ENCODE results near the gene PEPD.

Gene PEPD

DNA sequence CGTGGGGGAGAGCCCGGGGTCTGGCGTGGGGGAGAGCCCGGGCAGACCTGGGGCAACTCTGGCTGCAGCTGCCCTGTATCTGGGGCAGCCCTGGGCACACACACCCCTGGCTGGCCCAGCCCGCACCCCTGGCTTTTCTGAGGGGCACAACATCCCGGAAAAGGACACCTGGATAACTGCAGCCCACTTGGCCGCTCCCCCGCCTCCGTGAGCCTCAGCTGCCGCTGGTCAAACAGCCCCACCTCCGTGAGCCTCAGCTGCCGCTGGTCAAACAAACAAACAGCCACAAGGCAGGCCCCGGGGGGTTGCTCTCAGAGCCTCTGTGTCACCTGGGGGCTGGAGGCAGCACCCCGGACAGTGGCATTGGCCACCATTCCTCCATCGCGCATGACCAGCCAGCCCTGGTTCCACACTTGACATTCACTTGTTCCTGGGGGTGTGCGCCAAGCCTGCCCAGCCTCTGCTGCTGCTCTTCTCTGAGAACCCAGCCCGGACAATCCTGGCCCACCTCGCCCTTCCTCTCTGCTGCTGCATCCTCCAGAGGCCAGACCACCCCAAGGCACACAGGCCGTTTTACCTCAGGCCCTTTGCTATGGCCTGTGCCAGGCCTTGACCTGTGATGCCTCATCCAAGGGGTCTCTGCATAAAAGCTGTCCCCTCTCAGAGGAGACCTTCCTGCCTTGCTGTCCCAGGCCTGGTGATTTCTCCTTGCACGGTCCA lies 128.1 kb downstream of the PEPD start:
- DNase-seq = no peak

DNA sequence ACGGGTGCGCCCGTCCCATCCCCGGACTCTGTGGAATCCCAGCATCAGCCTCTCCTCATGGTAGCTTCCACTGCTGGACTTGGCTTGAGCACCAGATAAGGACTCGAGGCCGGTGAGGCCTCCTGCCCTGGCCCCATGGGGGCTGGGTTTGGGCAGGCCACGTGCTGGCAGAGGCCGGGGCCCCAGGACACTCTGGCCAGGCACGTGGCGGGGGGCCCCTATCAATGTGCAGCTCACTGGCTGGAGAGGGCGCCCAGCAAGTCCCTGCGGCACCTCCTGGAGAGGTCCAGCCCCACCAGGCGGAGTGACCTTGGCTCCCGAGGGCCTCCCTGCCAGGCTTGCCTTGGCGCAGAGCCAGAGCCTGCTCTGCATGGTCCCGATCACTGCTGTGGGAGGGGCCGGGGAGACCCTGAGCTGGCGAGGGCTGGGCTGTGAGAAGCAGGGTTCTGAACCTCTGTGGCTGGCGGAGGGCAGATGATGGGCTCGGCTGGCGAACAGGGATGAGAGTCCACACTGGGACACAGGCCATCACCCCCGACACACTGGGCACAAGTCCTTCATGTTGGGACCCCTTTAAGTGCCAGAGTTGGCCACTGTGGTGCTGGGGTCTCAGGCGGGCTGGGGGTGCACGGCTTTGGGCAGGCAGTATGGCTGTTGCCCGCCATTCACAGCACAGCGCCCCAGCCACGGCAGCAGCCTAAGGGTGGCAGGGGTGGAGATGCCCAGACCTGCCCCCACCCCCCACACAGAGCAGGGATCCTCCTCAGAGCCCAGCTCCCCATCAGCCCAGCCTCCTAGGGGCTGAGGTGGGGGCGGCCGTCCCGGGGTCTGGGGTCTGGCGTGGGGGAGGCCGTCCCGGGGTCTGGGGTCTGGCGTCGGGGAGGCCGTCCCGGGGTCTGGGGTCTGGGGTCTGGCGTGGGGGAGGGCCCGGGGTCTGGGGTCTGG lies 129.0 kb downstream of the PEPD start:
- DNase-seq = no peak

DNA sequence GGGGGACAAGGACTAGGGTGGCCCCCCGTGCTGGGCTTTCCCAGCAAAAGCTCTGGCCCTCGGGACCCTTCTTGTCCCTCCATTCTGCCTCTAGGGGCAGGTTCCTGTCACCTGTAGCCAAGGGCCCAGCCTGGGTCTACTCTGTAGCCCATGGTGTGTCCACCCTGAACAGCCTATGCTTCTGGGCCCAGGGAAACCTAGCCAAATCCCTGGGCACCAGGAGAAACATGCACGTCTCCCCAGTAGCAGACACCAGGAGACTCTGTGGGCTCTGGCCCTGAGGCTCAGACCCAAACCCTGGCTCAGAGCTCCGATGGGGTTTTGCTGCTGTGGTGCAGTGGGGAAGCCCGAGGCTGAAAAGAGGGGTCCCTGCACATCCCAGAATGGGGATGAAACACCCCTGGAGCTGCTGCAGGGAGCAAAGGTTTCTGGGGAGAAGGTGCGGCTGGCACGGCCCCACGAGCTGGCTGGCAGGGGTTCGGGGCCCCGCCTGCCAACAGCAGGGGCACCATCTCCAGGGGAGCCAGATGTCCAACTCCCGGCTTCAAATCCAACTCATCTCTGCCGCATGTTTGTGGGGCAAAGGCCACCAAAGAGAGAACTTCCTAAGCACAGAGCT lies 129.9 kb downstream of the PEPD start:
- DNase-seq = no peak

DNA sequence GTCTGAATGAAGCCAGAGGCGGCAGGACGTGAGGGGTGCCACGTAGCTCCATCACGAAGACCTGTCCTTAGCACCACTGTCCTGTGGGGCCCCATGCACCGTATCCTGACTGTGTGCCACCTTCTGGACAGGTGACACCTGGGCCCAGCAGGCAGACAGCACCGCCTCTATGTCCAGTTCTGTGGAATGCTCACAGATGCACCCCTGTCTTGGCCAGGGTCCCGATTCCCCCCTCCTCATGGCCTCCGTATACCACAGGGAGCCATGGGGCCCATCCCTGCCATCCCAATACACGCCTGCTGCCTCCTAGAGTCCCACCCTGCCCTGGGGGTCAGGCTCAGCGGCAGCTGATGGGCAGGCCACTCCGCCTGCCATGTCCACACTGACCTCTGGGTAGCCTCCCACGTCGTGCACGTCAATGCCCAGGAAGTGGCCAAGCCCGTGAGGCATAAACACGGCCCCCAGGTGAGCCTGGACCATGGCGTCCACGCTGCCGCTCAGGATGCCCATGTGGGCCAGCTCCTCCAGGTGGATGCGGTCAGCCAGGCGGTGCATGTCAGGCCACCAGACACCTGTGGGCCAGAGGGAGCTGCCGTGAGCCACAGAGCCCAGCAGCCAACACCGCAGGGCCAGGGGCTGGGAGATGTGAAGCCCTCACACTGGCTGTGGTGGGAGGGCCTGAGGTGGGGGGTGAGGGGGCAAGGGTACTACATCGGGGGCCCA lies 130.5 kb downstream of the PEPD start:
- no peak for DNase-seq

DNA sequence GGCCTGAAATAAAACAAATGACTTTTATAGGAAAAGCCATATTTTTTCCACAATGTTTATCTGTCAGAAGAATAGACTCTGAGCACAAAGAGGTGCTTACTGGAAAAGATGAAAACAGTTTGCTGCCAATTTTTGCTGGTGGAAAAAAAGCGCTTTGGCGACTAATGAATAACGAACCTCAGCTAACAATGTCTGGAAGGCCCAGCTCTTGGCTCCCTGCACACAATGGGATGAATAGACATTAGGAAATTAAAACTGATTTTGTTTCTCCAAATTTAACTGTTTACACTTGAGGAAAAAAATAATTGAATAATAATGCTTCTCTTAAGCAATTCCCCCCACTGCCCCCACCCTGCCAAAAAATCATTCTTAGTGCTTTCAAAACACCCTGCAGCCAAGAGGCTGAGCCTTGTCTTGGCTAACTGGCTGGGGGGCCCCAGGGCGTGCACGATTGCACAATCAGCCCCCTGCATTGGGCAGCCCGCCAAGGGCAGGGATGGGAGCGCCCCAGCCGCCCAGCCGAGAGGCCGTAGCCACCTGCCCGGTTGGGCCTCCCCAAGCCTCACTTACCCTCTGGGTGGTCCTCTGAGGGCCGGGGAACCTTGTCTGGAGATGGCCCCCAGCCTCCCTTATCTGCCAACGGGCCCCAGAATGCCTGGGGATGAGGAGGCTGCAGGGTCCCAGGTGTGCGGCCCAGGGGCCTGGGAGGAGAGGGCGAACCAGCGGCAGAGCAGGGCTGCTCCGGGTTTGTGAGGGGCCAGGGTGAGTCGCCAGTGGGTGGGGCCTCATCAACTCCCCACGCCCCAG lies 131.3 kb downstream of the PEPD start:
- DNase-seq = no peak

DNA sequence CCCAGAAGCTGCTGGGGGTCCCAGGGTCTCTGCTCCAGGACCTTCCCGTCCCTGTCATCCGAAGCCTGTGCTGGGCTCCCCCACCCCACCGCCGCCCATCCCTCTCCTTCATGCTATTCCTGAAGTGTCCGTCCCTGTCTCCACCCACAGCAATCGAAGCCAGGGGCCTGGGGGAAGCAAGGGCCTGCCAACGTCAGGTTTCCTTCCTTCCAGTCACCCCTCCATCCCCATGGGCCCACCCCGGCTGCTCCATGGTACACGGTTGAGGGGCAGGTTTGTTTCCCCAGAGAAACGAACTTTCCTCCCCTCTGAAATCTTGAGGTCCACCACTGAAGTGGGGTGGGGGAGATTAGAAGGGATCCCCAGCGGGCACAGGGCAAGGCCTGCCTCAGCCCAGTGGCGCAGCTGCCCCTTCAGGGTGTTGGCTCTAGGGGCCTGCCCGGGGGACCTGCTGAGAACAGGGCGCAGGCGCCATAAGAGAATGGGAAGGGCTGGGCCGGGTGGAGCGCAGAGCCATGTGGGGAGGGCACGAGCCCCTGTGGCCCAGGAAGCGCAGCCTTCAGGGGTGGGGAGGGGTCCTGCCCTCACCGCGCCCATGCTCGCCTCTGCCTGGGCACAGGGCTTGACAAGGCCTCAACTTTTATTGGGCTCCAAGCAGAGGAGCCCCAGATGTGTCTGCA lies 132.0 kb downstream of the PEPD start:
- DNase-seq = no peak

DNA sequence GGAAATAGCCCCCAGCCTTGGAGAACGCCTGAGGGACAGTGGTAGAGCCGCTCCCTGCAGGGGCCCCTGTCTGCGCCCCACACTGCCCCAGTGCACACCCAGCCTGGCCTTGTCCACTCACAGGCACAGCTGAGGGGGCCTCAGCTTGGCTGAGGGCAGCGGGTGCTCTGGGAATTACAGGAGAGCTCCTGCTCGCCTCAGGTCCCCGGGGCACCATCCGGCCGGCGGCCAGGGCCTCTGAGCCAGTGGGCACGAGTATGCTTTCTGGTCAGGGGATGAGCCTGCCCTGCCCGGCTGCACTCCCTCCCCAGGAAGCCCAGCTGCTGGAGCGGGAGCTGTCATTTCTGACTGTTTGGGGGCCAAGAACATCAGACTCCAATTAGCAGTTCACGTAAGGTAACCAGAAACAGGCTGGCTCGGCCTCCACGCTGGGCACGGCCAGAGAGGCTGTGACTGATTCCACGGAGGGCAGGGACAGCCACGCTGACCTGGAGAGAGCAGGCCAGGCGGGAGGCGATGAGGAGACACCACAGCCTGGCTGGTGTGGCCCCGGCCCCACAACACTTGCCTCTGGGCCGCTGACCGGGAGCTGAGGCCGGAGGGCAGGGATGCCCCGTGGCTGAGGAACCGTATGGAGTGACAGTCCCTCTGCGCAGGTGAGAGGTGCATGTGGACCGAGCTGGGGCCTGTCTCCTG lies 132.7 kb downstream of the PEPD start:
- no peak for DNase-seq

DNA sequence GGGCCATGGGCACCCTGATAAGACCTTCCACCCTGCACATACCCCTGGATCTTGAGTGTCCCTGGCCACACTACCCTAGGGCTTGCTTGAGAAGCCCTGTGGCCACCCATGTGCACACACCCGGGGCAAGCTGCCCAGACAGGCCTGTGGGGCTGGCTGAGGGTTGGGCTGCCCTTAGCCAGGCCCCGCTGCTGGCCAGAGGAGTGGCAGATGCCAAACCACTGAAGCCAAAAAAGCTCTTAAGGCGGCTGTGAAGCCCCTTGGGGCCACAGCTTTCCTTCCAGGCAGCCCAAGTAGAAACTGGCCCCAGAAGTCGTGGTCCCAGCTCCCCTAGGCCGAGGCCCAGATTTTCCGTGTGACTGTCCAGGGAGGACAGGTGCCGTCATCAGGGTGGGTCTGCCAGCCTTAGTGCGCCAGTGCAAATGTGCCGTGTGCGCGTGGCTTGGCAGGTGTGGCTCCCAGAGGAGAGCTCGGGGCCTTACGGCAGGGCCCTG lies 133.3 kb downstream of the PEPD start:
- no peak for DNase-seq

DNA sequence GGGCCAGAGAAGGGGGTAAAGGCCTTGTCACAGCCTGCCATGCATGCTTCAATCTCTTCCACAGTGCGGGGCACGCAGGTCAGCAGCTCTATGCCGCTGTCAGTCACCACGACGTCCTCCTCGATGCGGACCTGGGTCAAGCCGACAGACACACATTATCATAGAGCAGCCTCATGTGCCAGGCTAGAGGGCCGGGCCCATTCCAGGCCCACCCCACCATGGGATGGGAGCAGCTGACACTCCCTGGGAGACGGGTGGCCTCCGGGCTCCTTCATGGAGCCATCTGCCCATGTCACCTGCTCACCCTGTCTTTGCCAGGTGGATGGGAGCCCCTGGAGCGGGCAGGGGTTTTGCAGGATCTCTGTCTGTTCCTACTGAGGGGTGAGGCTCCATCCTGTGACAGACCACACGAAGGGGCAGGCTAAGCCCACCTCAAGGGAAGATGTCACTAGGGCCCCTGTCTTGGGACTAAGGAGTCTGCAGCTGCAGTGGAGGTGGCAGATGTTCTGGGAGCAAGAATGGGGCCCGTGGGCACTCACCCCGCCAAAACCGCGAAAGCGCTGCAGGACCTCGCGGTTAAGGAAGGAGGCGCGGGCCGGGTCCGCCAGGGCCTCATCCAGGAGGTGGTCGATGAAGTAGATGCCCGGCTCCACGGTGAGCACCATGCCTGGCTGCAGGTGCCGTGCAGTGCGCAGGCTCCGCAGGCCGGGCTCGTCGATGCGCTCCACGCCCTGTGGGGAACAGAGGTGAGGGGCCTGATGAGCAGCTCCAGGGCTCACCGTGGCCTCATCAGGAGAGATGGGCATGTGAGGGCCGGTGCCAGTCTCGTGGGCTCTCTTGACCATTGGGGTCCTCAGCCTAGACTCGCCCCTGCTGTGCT lies 134.0 kb downstream of the PEPD start:
- DNase-seq = no peak

DNA sequence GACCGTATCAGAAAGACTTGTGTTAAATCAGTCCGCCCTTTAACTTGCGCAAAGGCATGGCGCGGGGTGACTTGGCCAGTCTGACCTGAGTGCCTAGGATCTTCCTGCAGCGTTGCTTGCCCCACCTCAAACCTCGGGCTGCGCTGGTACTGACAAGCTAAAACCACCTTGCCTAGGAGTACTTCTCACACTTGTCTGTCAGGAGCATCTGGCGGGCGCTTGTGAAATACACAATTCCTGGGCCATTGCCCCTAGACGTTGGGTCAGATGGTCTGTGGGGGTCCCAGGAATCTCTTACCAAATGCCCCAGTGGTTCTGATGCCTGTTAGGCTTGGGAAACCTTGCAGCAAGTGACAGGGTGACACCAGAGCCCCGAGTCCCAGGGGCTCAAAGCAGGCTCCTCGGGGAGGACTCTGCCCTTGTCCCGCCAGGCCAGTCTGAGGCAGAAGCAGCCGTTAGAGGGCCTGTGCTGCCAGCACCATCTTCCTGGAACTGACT lies 135.2 kb downstream of the PEPD start:
- no peak for DNase-seq

DNA sequence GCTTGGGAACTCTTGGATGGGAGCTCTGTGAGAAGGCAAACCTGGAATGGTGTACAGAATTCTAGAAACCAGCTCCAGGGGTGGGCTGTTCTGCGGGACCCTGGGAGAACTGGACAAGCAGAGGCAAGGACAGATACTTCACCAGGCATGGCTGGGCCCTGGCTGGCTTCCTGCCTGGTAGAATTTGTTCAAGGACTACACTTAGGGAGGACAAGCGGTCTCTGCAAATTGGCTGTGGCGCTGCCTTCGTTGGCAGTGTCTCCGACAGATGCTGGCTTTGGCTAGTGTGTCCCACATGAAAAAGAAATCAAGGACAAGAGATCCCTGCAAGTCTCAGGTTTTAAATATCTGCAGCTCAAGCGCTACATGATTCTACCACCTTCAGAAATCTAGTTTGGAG lies 135.6 kb downstream of the PEPD start:
- no peak for DNase-seq

DNA sequence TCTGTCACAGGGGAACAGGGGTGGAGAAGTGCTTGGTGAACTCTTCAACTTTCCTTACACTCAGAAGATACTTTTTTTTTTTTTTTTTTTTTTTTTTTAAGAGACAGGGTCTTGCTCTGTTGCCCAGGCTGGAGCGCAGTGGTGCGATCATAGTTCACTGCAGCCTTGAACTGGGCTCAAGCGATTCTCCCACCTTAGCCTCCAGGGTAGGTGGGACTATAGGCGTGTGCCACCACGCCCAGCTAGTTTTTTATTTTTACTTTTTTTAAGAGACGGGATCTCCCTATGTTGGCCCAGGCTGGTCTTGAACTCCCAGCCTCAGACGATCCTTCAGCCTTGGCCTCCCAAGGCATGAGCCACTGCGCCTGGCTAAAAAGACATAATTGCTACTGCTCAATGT lies 136.6 kb downstream of the PEPD start:
- DNase-seq = no peak

DNA sequence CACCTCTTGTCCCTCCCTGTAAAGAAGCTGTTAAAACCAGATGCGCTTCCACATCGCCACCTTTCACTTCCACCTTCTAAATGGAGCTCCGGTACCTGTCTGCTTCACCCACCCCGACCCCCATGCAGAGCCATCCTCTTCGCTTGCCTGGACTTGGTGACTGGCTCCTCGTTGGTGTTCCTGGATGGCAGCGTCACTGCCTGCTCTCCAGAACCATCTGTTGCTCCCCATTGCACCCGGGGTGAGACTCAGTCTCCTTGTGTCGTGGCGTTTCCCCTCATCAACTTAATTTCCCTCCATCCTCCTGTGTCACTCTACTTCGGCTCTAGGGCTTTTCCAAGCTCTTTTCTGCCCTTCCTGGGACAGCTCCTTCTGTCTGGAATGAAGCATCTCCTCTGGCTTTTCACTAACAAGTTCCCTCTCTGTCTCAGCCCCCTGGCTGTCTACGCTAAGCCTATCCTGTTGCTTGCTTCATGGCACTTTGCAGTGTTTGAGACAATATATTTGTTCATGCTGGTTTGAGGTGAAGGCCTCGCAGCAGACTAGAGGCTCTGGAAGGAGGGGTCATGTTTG lies 137.8 kb downstream of the PEPD start:
- DNase-seq = no peak

DNA sequence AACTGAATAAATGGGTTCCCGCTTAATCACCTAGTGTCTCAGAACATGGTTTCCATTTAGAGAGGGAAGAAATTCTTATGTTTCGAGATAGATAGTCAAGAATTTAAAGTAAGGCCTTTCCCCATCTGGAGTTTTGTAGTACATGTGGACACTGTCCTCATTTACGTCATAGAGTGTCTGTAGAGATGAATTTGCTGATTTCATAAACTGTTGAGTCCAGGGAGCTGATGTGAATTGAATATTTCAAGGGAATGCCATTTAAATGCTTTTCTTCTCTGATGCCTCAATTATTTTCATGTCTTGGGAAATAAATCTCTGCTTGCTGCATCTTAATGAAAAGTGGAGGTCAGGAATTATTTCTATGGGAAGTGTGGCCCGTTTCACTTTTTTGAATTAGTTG lies 138.6 kb downstream of the PEPD start:
- no peak for DNase-seq

DNA sequence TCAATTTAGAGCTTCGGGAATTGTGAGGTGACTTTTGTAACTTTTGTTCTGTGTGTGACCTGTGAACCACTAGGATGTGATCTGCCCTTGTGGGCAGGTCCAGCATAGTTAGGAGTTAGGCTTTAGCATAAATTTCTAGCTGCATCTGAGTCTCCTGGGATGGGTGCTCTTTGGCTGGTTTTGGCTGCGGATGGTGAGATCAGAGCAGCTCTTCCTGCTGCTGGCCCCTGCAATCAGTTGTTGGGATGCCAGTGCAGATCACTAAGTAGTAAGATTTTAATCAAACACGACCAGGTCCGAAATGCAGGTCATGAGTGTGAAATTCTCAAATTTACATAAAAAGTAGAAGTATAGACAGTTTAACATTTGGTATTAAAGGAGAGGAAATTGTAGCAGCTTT lies 139.6 kb downstream of the PEPD start:
- DNase-seq = no peak

DNA sequence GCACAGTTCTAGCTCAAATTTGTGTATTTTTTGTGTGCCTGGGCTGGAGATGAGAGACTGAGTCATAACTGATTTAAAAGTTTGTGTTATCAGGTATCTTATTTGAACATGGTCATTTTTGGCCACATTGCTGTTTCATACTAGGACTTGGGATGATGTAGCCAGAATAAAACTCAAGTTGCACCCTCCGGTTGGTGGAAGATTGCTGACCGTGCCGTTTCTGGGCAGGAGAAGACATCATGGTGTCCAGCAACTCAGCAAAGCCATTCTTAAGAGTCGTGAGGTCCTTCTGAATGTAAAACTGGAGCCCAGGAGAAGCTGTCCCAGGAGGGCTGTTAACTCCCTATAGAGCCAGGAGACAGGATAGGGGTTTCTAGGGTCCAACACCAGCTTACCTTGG lies 140.5 kb downstream of the PEPD start:
- no peak for DNase-seq

DNA sequence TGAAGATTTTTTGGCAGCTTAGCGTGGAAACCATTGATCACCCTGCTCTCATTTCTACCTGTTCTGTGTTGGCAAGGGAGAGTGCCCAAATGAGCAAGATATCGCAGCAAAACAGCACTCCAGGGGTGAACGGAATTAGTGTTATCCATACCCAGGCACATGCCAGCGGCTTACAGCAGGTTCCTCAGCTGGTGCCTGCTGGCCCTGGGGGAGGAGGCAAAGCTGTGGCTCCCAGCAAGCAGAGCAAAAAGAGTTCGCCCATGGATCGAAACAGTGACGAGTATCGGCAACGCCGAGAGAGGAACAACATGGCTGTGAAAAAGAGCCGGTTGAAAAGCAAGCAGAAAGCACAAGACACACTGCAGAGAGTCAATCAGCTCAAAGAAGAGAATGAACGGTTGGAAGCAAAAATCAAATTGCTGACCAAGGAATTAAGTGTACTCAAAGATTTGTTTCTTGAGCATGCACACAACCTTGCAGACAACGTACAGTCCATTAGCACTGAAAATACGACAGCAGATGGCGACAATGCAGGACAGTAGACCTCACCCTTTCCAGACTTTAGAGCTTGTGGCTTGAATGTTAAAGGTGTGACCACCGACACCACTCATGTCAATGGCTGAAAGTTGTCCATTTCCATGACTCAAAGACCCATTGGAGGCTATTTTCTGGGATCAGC lies 142.3 kb downstream of the PEPD start:
- no peak for DNase-seq

All from fibroblast of upper back skin (primary cell).